ENCODE measurements around the gene DNAH6. TPM values are rescaled to one million over a fixed set of nuclear protein-coding genes. Genes with fewer than 3 reads are reported as not detected.

Gene DNAH6
- total RNA-seq, 1 donor from 2014 or later, result not detected

DNA sequence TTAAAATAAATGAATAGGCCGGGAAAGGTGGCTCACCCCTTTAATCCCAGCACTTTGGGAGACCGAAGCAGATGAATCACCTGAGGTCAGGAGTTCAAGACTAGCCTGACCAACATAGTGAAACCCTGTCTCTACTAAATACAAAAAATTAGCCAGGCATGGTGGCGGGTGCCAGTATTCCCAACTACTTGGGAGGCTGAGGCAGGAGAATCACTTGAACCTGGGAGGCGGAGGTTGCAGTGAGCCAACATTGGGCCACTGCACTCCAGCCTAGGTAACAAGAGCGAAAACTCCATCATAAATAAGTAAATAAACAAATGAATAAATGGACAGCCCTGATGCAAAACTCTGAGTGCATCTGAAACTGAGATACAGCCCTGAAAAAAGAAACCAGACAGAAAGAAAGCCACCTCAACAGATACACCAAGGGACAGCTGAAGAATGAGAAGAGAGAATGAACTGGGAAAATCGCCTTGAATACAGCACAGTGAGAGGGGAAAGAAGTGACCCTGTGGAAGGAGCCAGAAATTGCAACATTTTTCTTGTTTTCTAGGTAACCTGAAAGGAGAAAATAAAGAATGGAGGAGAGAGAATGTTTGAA is 300.2 kb downstream of the DNAH6 start:
- no peak for TF ChIP-seq CTCF (IDR thresholded peaks at IDR 0.05)
- Histone ChIP-seq H3K4me1 (no peaks in the 10 kb centered on the region), H3K27me3 (no peaks in the 10 kb centered on the region), H3K4me3 (no peak overlapping the region), H3K9me3 (no peaks in the 10 kb centered on the region), H3K36me3 (no peaks in the 10 kb centered on the region), H3K27ac (no peak overlapping the region)
- no peak for DNase-seq (ENCODE audit: low spot score in 2 of 2)
- intact Hi-C loops (cut with DNase I), result no loop called here

- no peak for TF ChIP-seq CTCF (IDR thresholded peaks at IDR 0.05)
- Histone ChIP-seq H3K4me3 (no peak overlapping the region), H3K36me3 (no peaks in the 10 kb centered on the region), H3K27me3 (no peaks in the 10 kb centered on the region), H3K4me1 (no peaks in the 10 kb centered on the region), H3K27ac (no peak overlapping the region), H3K9me3 (no peaks in the 10 kb centered on the region)
- intact Hi-C loops (cut with DNase I), result no loop called here
- DNase-seq (ENCODE audit: low spot score in 2 of 2), result no peak
Observed at GRCh38 chr2:84817239-84817655, 300.9 kb downstream of the DNAH6 start.

- no peak for TF ChIP-seq CTCF (IDR thresholded peaks at IDR 0.05)
- DNase-seq (ENCODE audit: low spot score in 2 of 2), result no peak
- no peak overlapping the region for H3K4me3 ChIP-seq
- H3K27me3 ChIP-seq, result no peaks in the 10 kb centered on the region
- no peaks in the 10 kb centered on the region for H3K4me1 ChIP-seq
- H3K36me3 ChIP-seq, result no peaks in the 10 kb centered on the region
- intact Hi-C loops (cut with DNase I), result no loop called here
- H3K9me3 ChIP-seq, result no peaks in the 10 kb centered on the region
- no peak overlapping the region for H3K27ac ChIP-seq
Observed at GRCh38 chr2:84821806-84822205, 305.5 kb downstream of the DNAH6 start.

DNA sequence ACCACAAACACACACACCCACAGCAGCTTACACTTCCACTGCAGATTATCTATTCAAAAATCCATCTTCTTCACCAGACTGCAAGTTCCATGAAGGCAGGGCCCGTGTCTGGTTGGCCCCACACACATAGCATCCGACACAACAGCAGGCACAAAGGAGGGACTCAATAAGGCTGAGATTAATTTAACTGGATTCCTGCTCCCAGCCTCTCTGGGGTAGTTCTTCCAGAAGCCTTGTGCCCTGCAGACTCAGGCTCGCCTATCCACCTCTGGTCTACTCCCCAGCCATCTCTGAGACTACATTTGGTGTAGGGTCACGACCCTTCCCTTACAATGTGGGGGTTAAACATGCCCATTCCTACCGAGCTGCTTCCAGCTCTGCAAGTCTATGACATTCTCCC is 306.9 kb downstream of the DNAH6 start:
- DNase-seq (ENCODE audit: low spot score in 2 of 2), result no peak
- intact Hi-C loops (cut with DNase I), result no loop called here
- no peak for TF ChIP-seq CTCF (IDR thresholded peaks at IDR 0.05)
- Histone ChIP-seq H3K4me1 (no peaks in the 10 kb centered on the region), H3K4me3 (no peak overlapping the region), H3K36me3 (no peaks in the 10 kb centered on the region), H3K27ac (no peak overlapping the region), H3K9me3 (no peaks in the 10 kb centered on the region), H3K27me3 (no peaks in the 10 kb centered on the region)

DNA sequence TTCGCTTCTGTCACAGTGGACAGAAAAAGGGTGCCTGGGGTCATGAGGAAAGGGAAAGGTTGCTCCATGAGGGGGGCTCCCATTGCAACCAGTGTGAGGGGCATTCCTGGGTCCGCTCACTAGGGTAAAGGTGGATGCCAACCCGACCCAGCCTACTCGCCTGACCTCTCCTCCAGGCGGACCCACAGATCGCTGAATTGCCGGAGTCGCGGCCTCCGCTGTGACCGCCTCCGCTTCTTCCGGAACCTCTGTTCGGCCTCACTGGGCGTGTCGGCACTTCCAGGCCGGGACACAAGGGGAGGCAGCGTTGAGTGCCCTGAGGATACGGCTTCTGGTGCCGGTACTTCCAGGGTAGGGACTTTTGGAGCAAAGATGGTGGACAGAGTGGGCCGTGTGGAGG is 307.5 kb downstream of the DNAH6 start:
- Histone ChIP-seq H3K9me3 (no peaks in the 10 kb centered on the region), H3K4me1 (no peaks in the 10 kb centered on the region), H3K27ac (no peak overlapping the region), H3K36me3 (no peaks in the 10 kb centered on the region), H3K4me3 (no peak overlapping the region), H3K27me3 (no peaks in the 10 kb centered on the region)
- intact Hi-C loops (cut with DNase I), result no loop called here
- no peak for TF ChIP-seq CTCF (IDR thresholded peaks at IDR 0.05)
- DNase-seq (ENCODE audit: low spot score in 2 of 2), result no peak

All from ascending aorta (tissue), 2 donors.